Measurements from ENCODE around the gene TMEM273. TPM values are rescaled to one million over a fixed set of nuclear protein-coding genes. Genes with fewer than 3 reads are reported as not detected.

The TMEM273 gene
- total and polyA plus RNA-seq, 10 of the 15 experiments (the other 5 are each of a cell fraction or from before 2014, with no cell fraction given): 10.3 to 46.3 (median 26.4) TPM

DNA sequence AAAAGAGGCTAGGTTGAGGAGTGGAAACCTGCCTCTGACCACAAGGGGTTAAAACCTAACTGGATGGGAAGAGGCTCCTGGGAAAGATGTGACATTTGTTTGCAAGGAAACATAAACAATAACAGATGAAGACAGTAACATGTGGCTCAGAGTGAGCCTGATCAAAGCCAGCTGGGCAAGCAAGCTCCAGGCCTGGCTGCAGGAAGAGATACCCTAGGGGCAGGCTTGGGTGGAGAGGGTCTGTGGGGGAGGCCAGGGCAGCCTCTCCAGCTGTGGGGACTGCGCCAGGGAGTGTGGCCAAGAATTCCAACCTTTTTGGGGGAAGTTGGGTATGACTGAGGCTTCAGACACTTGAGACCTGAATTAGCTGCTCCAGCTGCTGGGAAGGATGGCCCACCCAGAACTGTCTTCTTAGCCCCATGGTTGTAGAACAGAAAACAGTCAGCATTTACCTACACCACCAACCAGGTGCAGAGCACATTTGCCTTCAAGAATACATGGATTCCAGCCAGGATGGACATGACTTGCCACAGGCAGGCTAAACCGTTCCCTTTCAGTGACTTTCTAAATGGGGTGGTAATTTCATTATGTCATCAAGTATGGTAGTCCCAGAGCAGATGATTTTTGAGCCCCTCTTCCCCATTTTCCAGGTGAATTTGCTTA is 44.0 kb downstream of the TMEM273 start:
- ChIA-PET SMC1A (ENCODE audit: uncharacterized antibody, unreplicated experiment) (no interaction called here), POLR2A (no interaction called here), CTCF (interaction anchor here (1.3 to 1.7 kb wide), 2 partner anchors 12 to 20 kb away, joined by 3 read pairs; no protein-coding TSS in a partner anchor), RAD21 (ENCODE audit: unreplicated experiment) (interaction anchor here (0.8 kb wide), 1 partner anchor 49 kb away, joined by 3 read pairs; no protein-coding TSS in a partner anchor)
- in situ Hi-C loops (cut with MboI): no loop called here
- Histone ChIP-seq H2AFZ (ENCODE audit: control insufficient read depth, low read depth, low read length) (no peak overlapping the region), H4K20me1 (ENCODE audit: control insufficient read depth, insufficient read depth) (no peaks in the 10 kb centered on the region), H3K4me1 (ENCODE audit: control insufficient read depth, insufficient read depth, low read length) (no peaks in the 10 kb centered on the region), H3K79me2 (ENCODE audit: control insufficient read depth, insufficient read depth, low read length) (no peaks in the 10 kb centered on the region), H3K36me3 (ENCODE audit: control insufficient read depth in 2 of 2, insufficient read depth in 2 of 2, low read length in 1 of 2) (no peaks in the 10 kb centered on the region), H3K4me3 (no peak overlapping the region), H3K27ac (ENCODE audit: control insufficient read depth, insufficient read depth) (no peak overlapping the region), H3K9ac (ENCODE audit: control insufficient read depth, insufficient read depth, low read length) (no peak overlapping the region), H3K9me3 (replicated peaks; ENCODE audit: control insufficient read depth, insufficient read depth, low read length) (no peaks in the 10 kb centered on the region; the same call in 2 of the 3 replicates), H3K27me3 (replicated peaks in 1 of 2; ENCODE audit: control insufficient read depth in 2 of 2, insufficient read depth in 2 of 2, low read length in 1 of 2) (no peaks in the 10 kb centered on the region), H3K4me2 (ENCODE audit: control insufficient read depth, insufficient read depth) (no peak overlapping the region)
- FAIRE-seq (no peak), ATAC-seq (no peak), DNase-seq (ENCODE audit: low read depth, low spot score) (no peak)
- TF ChIP-seq SRF (IDR thresholded peaks at IDR 0.05; ENCODE audit: low read depth in 2 of 2, low read length in 2 of 2): no peak
- TF ChIP-seq, protein P1, sequence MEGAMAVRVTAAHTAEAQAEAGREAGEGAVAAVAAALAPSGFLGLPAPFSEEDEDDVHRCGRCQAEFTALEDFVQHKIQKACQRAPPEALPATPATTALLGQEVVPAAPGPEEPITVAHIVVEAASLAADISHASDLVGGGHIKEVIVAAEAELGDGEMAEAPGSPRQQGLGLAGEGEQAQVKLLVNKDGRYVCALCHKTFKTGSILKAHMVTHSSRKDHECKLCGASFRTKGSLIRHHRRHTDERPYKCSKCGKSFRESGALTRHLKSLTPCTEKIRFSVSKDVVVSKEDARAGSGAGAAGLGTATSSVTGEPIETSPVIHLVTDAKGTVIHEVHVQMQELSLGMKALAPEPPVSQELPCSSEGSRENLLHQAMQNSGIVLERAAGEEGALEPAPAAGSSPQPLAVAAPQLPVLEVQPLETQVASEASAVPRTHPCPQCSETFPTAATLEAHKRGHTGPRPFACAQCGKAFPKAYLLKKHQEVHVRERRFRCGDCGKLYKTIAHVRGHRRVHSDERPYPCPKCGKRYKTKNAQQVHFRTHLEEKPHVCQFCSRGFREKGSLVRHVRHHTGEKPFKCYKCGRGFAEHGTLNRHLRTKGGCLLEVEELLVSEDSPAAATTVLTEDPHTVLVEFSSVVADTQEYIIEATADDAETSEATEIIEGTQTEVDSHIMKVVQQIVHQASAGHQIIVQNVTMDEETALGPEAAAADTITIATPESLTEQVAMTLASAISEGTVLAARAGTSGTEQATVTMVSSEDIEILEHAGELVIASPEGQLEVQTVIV (IDR thresholded peaks at IDR 0.05; ENCODE audit: borderline replicate concordance, partially characterized antibody): no peak
- no peak for TF ChIP-seq TCF7 (IDR thresholded peaks at IDR 0.05; ENCODE audit: borderline replicate concordance)
- no peak for TF ChIP-seq ASH2L (IDR thresholded peaks at IDR 0.05; ENCODE audit: borderline replicate concordance, low read depth)
- TF ChIP-seq CBFB (IDR thresholded peaks at IDR 0.05; ENCODE audit: low read depth): no peak
- intact Hi-C loops (cut with micrococcal nuclease; ENCODE audit: unreplicated experiment): no loop called here
- 44% methylated on average over 2 of the region's 2 CpGs for WGBS (ENCODE audit: insufficient coverage, insufficient replicate concordance, low lambda C conversion rate, missing lambda C conversion rate)
- BruUV-seq (replicated peaks): no TSS peak

Data from GM12878 (cell line).